ENCODE results near the gene DR1. TPM values are rescaled to one million over a fixed set of nuclear protein-coding genes. Genes with fewer than 3 reads are reported as not detected.
"Not testable (repeated sequence)": the region's sequence is repeated elsewhere in the genome, so short reads cannot be mapped to it uniquely, and the experiment has no call there.

DR1 gene
- total RNA-seq, 1 experiment from 2014 or later, result 77.2 TPM

GRCh38 chr1:93350322-93350721 lies 4.6 kb downstream of the DR1 start:
- no TSS peak for BruUV-seq (replicated peaks)
- Histone ChIP-seq H3K27ac (ENCODE audit: low read depth, low read length, poor library complexity, severe bottlenecking) (peak overlapping the region; percentile 22), H3K9me3 (ENCODE audit: low read depth, low read length, poor library complexity, severe bottlenecking) (no peaks in the 10 kb centered on the region), H3K4me1 (ENCODE audit: insufficient read depth, low read length, poor library complexity, severe bottlenecking) (peaks cover 56% of the 10 kb centered on the region), H3K27me3 (replicated peaks; ENCODE audit: insufficient read depth, low read depth, low read length, poor library complexity) (no peaks in the 10 kb centered on the region), H3K36me3 (ENCODE audit: insufficient read depth, low read length, poor library complexity, severe bottlenecking) (peaks cover 19% of the 10 kb centered on the region), H3K4me3 (ENCODE audit: low read depth, low read length, poor library complexity, severe bottlenecking) (no peak overlapping the region)
- ChIA-PET POLR2A (ENCODE audit: low non-redundant PET) (no interaction called here), CTCF (no interaction called here)
- TF ChIP-seq EZH2 (IDR thresholded peaks at IDR 0.05; ENCODE audit: borderline replicate concordance, low read depth, low read length, poor library complexity, severe bottlenecking) (no peak), CTCF (conservative IDR thresholded peaks at IDR 0.05; ENCODE audit: low read depth, low read length) (no peak)
- no peak for DNase-seq (ENCODE audit: low spot score)
- intact Hi-C loops (cut with micrococcal nuclease; ENCODE audit: unreplicated experiment), result no loop called here

GRCh38 chr1:93350875-93351274 lies 5.2 kb downstream of the DR1 start:
- no peaks in the 10 kb centered on the region for H3K27me3 ChIP-seq (replicated peaks; ENCODE audit: insufficient read depth, low read depth, low read length, poor library complexity)
- TF ChIP-seq EZH2 (IDR thresholded peaks at IDR 0.05; ENCODE audit: borderline replicate concordance, low read depth, low read length, poor library complexity, severe bottlenecking), result no peak
- no peak for TF ChIP-seq CTCF (conservative IDR thresholded peaks at IDR 0.05; ENCODE audit: low read depth, low read length)
- H3K9me3 ChIP-seq (ENCODE audit: low read depth, low read length, poor library complexity, severe bottlenecking), result no peaks in the 10 kb centered on the region
- intact Hi-C loops (cut with micrococcal nuclease; ENCODE audit: unreplicated experiment), result no loop called here
- no peak for DNase-seq (ENCODE audit: low spot score)
- POLR2A ChIA-PET (ENCODE audit: low non-redundant PET), result no interaction called here
- peaks cover 56% of the 10 kb centered on the region for H3K4me1 ChIP-seq (ENCODE audit: insufficient read depth, low read length, poor library complexity, severe bottlenecking)
- no peak overlapping the region for H3K4me3 ChIP-seq (ENCODE audit: low read depth, low read length, poor library complexity, severe bottlenecking)
- CTCF ChIA-PET, result no interaction called here
- no TSS peak for BruUV-seq (replicated peaks)
- peaks cover 25% of the 10 kb centered on the region for H3K36me3 ChIP-seq (ENCODE audit: insufficient read depth, low read length, poor library complexity, severe bottlenecking)
- H3K27ac ChIP-seq (ENCODE audit: low read depth, low read length, poor library complexity, severe bottlenecking), result peak overlapping the region; percentile 22

DNA sequence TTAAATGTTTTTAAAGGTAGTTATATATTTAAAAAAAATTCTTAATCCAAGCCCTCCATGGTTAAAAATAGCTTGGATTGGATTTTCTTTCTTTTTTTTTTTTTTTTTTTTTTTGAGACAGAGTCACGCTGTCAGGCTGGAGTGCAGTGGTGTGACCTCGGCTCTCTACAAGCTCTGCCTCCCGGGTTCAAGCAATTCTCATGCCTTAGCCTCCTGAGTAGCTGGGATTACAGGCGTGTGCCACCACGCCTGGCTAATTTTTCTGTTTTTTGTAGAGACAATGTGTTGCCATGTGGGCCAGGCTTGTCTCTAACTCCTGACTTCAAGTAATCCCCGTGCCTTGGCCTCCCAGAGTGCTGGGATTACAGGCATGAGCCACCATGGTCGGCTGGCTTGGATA lies 5.6 kb downstream of the DR1 start:
- intact Hi-C loops (cut with micrococcal nuclease; ENCODE audit: unreplicated experiment); H3K27ac ChIP-seq (ENCODE audit: low read depth, low read length, poor library complexity, severe bottlenecking); DNase-seq (ENCODE audit: low spot score); BruUV-seq (replicated peaks); POLR2A ChIA-PET (ENCODE audit: low non-redundant PET); H3K27me3 ChIP-seq (replicated peaks; ENCODE audit: insufficient read depth, low read depth, low read length, poor library complexity); H3K4me3 ChIP-seq (ENCODE audit: low read depth, low read length, poor library complexity, severe bottlenecking); H3K9me3 ChIP-seq (ENCODE audit: low read depth, low read length, poor library complexity, severe bottlenecking): not testable (repeated sequence)
- peaks cover 29% of the 10 kb centered on the region for H3K36me3 ChIP-seq (ENCODE audit: insufficient read depth, low read length, poor library complexity, severe bottlenecking)
- peaks cover 56% of the 10 kb centered on the region for H3K4me1 ChIP-seq (ENCODE audit: insufficient read depth, low read length, poor library complexity, severe bottlenecking)
- CTCF ChIA-PET, result interaction anchor here (1.0 kb wide), 1 partner anchor 47 kb away, joined by 4 read pairs; no protein-coding TSS in a partner anchor

- Histone ChIP-seq H3K36me3 (ENCODE audit: insufficient read depth, low read length, poor library complexity, severe bottlenecking) (peaks cover 40% of the 10 kb centered on the region), H3K4me1 (ENCODE audit: insufficient read depth, low read length, poor library complexity, severe bottlenecking) (peaks cover 56% of the 10 kb centered on the region), H3K9me3 (ENCODE audit: low read depth, low read length, poor library complexity, severe bottlenecking) (no peaks in the 10 kb centered on the region), H3K27ac (ENCODE audit: low read depth, low read length, poor library complexity, severe bottlenecking) (peak overlapping the region; percentile 76), H3K4me3 (ENCODE audit: low read depth, low read length, poor library complexity, severe bottlenecking) (no peak overlapping the region), H3K27me3 (replicated peaks; ENCODE audit: insufficient read depth, low read depth, low read length, poor library complexity) (no peaks in the 10 kb centered on the region)
- DNase-seq (ENCODE audit: low spot score), result no peak
- no TSS peak for BruUV-seq (replicated peaks)
- ChIA-PET POLR2A (ENCODE audit: low non-redundant PET) (no interaction called here), CTCF (interaction anchor here (1.0 kb wide), 1 partner anchor 48 kb away, joined by 4 read pairs; no protein-coding TSS in a partner anchor)
- intact Hi-C loops (cut with micrococcal nuclease; ENCODE audit: unreplicated experiment), result no loop called here
- TF ChIP-seq CTCF (conservative IDR thresholded peaks at IDR 0.05; ENCODE audit: low read depth, low read length), result no peak
- TF ChIP-seq EZH2 (IDR thresholded peaks at IDR 0.05; ENCODE audit: borderline replicate concordance, low read depth, low read length, poor library complexity, severe bottlenecking), result no peak
Measured at GRCh38 chr1:93352376-93352775, 6.7 kb downstream of the DR1 start.

Data from A673 (cell line).